ENCODE results near the gene HOXD10.

Gene HOXD10

DNA sequence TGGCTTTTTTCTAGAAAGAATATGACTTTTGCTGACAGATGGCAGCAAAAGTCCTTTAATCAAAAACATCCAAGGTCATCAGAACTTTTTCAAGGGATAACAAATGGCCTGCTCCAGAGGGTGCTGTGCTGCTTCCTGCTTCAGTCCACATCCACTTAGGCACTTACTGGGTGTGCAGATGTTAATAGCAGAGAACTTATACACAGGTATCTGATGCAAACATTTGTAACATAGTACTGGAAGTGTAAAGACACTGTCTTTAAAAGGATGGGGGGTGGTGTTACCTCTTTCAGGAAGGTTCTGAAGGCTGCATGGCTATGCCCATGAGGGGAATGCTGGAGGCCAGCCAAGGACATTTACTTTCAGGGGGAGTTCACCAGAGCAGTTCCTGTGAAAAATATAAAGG lies 18.5 kb downstream of the HOXD10 start:
- ChIA-PET CTCF (interaction anchor here (5.3 to 30.2 kb wide), 5 partner anchors 6 to 508 kb away, joined by 42 to 1421 read pairs (median 124); partner anchors contain the start of gene HOXD8), POLR2A (no interaction called here)
- TF ChIP-seq, protein P1, sequence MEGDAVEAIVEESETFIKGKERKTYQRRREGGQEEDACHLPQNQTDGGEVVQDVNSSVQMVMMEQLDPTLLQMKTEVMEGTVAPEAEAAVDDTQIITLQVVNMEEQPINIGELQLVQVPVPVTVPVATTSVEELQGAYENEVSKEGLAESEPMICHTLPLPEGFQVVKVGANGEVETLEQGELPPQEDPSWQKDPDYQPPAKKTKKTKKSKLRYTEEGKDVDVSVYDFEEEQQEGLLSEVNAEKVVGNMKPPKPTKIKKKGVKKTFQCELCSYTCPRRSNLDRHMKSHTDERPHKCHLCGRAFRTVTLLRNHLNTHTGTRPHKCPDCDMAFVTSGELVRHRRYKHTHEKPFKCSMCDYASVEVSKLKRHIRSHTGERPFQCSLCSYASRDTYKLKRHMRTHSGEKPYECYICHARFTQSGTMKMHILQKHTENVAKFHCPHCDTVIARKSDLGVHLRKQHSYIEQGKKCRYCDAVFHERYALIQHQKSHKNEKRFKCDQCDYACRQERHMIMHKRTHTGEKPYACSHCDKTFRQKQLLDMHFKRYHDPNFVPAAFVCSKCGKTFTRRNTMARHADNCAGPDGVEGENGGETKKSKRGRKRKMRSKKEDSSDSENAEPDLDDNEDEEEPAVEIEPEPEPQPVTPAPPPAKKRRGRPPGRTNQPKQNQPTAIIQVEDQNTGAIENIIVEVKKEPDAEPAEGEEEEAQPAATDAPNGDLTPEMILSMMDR (IDR thresholded peaks at IDR 0.05; ENCODE audit: insufficient read depth, low read length, missing control alignments), result peak; percentile 15
- H3K4me3 ChIP-seq (ENCODE audit: low read depth, low read length), result no peak overlapping the region
- no peak for DNase-seq (ENCODE audit: low read depth, low spot score)

DNA sequence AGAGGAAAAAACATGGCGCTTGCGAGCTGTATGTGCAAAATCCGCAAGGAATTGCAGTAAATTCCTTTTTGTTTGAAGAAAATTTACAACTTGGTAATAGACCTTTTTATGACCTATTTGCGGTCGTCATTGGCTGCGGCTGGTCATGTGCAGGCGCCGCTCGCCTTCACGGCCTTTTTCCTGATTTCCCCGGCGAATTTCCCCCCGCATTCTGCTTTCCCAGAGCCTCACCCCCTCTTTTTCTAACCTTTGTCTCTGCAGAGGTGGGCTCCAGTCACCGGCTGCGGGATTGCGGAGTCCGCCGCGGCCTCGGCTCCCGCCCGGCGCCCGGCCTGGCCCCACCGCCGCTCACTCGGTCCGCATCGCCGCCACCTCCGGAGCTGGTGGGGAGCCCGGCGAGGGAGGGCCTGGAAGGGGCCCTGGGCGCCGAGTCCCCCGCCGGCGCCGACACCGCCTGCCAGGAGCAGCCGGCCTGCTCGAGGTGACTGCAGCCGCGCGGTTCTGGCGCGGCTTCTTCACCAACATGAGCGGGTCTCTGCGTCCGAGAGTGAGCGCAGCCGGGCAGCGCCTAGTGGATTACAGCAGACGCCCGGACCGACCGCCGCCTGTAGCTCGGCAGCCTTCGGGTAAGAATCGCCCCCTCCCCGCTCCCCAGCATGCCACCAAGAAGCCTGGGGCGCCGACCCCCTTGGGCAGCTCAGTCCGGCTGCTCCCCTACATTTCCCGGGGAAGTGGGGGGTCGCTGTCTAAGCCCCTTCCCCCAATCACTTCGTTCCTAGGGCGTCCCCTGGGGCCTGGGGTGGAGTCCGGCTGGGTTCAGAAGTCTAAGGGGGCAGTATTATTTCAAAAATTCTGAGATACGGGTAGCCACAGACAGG lies 20.0 kb downstream of the HOXD10 start:
- DNase-seq (ENCODE audit: low read depth, low spot score), result no peak
- ChIA-PET CTCF (interaction anchor here (7.4 to 30.2 kb wide), 5 partner anchors 8 to 506 kb away, joined by 119 to 1421 read pairs (median 190); partner anchors contain the start of genes HOXD3, HOXD4 and HOXD8), POLR2A (interaction anchor here (0.8 to 2.6 kb wide), 8 partner anchors 9 to 518 kb away, joined by 3 to 9 read pairs (median 5); no protein-coding TSS in a partner anchor)
- TF ChIP-seq, protein P1 (IDR thresholded peaks at IDR 0.05; ENCODE audit: insufficient read depth, low read length, missing control alignments), result no peak
- H3K4me3 ChIP-seq (ENCODE audit: low read depth, low read length), result peak overlapping the region; percentile 78

DNA sequence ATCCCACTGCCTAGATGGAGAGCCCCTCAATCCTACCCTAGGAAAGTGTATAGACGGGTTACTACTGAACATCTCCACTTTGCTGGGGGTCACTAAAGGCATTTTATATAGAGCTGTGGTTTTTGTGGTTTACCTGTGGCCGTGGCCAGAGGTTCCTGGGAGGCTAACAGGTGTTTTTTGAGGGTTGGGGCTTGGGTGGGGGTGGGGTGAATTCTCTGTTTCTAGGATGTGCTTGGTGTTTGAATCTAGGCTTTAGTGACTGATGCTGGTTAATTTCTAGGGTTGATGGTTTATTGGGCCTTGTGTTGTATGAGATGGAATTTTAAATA lies 20.6 kb downstream of the HOXD10 start:
- DNase-seq (ENCODE audit: low read depth, low spot score), result no peak
- H3K4me3 ChIP-seq (ENCODE audit: low read depth, low read length), result peak overlapping the region; percentile 78
- POLR2A ChIA-PET, result interaction anchor here (0.8 to 2.6 kb wide), 6 partner anchors 25 to 515 kb away, joined by 3 to 9 read pairs (median 4); no protein-coding TSS in a partner anchor
- TF ChIP-seq, protein P1 (IDR thresholded peaks at IDR 0.05; ENCODE audit: insufficient read depth, low read length, missing control alignments), result no peak
- CTCF ChIA-PET, result interaction anchor here (7.4 to 30.2 kb wide), 5 partner anchors 8 to 506 kb away, joined by 119 to 1421 read pairs (median 190); partner anchors contain the start of genes HOXD3, HOXD4 and HOXD8

DNA sequence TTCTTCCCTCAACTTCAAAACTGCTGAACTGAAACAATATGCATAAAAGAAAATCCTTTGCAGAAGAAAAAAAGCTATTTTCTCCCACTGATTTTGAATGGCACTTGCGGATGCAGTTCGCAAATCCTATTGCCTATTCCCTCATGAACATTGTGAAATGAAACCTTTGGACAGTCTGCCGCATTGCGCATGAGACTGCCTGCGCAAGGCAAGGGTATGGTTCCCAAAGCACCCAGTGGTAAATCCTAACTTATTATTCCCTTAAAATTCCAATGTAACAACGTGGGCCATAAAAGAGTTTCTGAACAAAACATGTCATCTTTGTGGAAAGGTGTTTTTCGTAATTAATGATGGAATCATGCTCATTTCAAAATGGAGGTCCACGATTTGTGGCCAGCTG lies 21.3 kb downstream of the HOXD10 start:
- ChIA-PET POLR2A (interaction anchor here (2.6 kb wide), 1 partner anchor 499 kb away, joined by 9 read pairs; no protein-coding TSS in a partner anchor), CTCF (interaction anchor here (0.9 to 30.2 kb wide), 9 partner anchors 9 to 1010 kb away, joined by 3 to 1421 read pairs (median 119); partner anchors contain the start of genes HOXD3, HOXD4 and HOXD8)
- TF ChIP-seq, protein P1 (IDR thresholded peaks at IDR 0.05; ENCODE audit: insufficient read depth, low read length, missing control alignments), result no peak
- H3K4me3 ChIP-seq (ENCODE audit: low read depth, low read length), result peak overlapping the region; percentile 78
- DNase-seq (ENCODE audit: low read depth, low spot score), result no peak

DNA sequence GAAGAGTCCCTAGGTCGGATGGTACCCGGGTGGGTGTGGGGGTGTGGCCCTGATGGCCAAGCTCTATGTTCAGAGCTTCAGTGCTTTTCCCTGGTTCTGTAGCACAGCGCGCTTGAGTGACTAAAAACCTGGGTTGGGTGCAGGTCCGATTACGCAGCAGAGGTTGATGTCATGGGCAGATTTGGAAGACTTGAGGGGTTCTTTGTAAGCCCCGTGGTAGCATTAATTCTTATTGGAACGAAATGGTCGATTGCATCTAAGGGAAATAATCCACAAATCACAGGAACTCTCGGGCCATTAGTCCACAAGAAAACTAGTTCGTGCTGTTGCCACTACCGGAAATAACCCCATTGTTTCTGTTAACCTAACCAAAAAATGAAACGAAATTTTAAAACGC lies 21.9 kb downstream of the HOXD10 start:
- no peak for DNase-seq (ENCODE audit: low read depth, low spot score)
- H3K4me3 ChIP-seq (ENCODE audit: low read depth, low read length), result peak overlapping the region; percentile 78
- TF ChIP-seq, protein P1 (IDR thresholded peaks at IDR 0.05; ENCODE audit: insufficient read depth, low read length, missing control alignments), result no peak
- CTCF ChIA-PET, result interaction anchor here (0.9 to 30.2 kb wide), 12 partner anchors 10 to 1010 kb away, joined by 3 to 1421 read pairs (median 10); partner anchors contain the start of genes HOXD3, HOXD4 and HOXD8
- POLR2A ChIA-PET, result interaction anchor here (0.5 to 1.6 kb wide), 5 partner anchors 8 to 513 kb away, joined by 3 to 7 read pairs (median 3); no protein-coding TSS in a partner anchor
